HepG2 (cell line): ENCODE data around the gene RPL41. TPM values are rescaled to one million over a fixed set of nuclear protein-coding genes. Genes with fewer than 3 reads are reported as not detected.

Source experiments
- KDM5A ChIP-seq: fragments of 200-600 bp; sonication (generic); IDR thresholded peaks from 2 replicates; pipeline ENCODE4 v1.7.0; 2018; ENCODE audit warnings: antibody characterized with exemption, mild to moderate bottlenecking, low read length, borderline replicate concordance
- MAZ ChIP-seq, 2 experiments: sonication (generic) in 1 of 2; formaldehyde crosslinking in 1 of 2; IDR thresholded peaks; 2 replicates each; pipeline versions ENCODE4 v1.5.0 to v1.6.1; 2012 to 2020; ENCODE audit warnings: low read depth in 2 of 2, mild to moderate bottlenecking in 2 of 2, borderline replicate concordance in 1 of 2, improper control_type of control experiment in 1 of 2, low read length in 1 of 2, missing genetic modification reagents in 1 of 2, moderate library complexity in 1 of 2
- MXI1 ChIP-seq: IDR thresholded peaks from 3 replicates; pipeline ENCODE4 v1.6.1; 2012; ENCODE audit warnings: low read depth, low read length, inconsistent platforms, borderline replicate concordance
- RBAK ChIP-seq: sonication (generic); formaldehyde crosslinking; IDR thresholded peaks from 2 replicates; pipeline ENCODE4 v1.5.1; 2020; ENCODE audit warnings: mild to moderate bottlenecking, missing genetic modification reagents
- SETDB1 ChIP-seq: sonication (generic); formaldehyde crosslinking; IDR thresholded peaks from 2 replicates; pipeline ENCODE4 v1.5.1; 2020; ENCODE audit warnings: missing genetic modification reagents, mild to moderate bottlenecking, borderline replicate concordance
- SMAD9 ChIP-seq: sonication (generic); formaldehyde crosslinking; IDR thresholded peaks from 2 replicates; pipeline ENCODE4 v1.5.1; 2020; ENCODE audit warnings: mild to moderate bottlenecking, missing genetic modification reagents
- SOX6 ChIP-seq, 2 experiments: fragments of 450-650 bp in 1 of 2; sonication (generic) in 1 of 2; formaldehyde crosslinking in 1 of 2; IDR thresholded peaks; 2 replicates each; pipeline versions ENCODE4 v1.4.0 to v1.6.1; 2017 to 2020; ENCODE audit warnings: antibody characterized with exemption in 1 of 2, mild to moderate bottlenecking in 1 of 2, missing genetic modification reagents in 1 of 2
- TBL1XR1 ChIP-seq: fragments of 150-350 bp; IDR thresholded peaks from 2 replicates; pipeline ENCODE4 v1.6.1; 2014; ENCODE audit warnings: borderline replicate concordance, low read length; ENCODE audit not compliant: partially characterized antibody
- ZBTB21 ChIP-seq: sonication (generic); formaldehyde crosslinking; IDR thresholded peaks from 2 replicates; pipeline ENCODE4 v1.4.0; 2020; ENCODE audit warnings: missing genetic modification reagents
- ZHX1 ChIP-seq: sonication (generic); formaldehyde crosslinking; IDR thresholded peaks from 2 replicates; pipeline ENCODE4 v1.8.1; 2022; ENCODE audit warnings: low read depth, mild to moderate bottlenecking, missing genetic modification reagents
- ZNF432 ChIP-seq: sonication (generic); formaldehyde crosslinking; IDR thresholded peaks from 2 replicates; pipeline ENCODE4 v1.5.0; 2020; ENCODE audit warnings: missing genetic modification reagents, mild to moderate bottlenecking, borderline replicate concordance
- ZNF550 ChIP-seq: sonication (generic); formaldehyde crosslinking; IDR thresholded peaks from 2 replicates; pipeline ENCODE4 v1.4.0; 2020; ENCODE audit warnings: mild to moderate bottlenecking, missing genetic modification reagents, borderline replicate concordance
- ZNF563 ChIP-seq: sonication (generic); formaldehyde crosslinking; IDR thresholded peaks from 2 replicates; pipeline ENCODE4 v1.8.0; 2022; ENCODE audit warnings: mild to moderate bottlenecking, moderate library complexity, missing genetic modification reagents
- ZNF800 ChIP-seq: sonication (generic); formaldehyde crosslinking; IDR thresholded peaks from 2 replicates; pipeline ENCODE4 v1.4.0; 2020; ENCODE audit warnings: missing genetic modification reagents
- ZSCAN9 ChIP-seq: IDR thresholded peaks from 2 replicates; pipeline ENCODE4 v1.6.1; 2016; ENCODE audit warnings: borderline replicate concordance
- polyA plus RNA-seq, 8 experiments: library from polyadenylated mRNA; depleted of rRNA in 3 of 8; stranded (reverse) in 7 of 8; unstranded in 1 of 8; fragments of >200 nt; fragmentation: Illumina TruSeq in 4 of 8; extraction: Trizol in 4 of 8; gene quantifications; 2 replicates each; pipeline versions ENCODE4 v1.2.1 to v1.2.3, GENCODE V29; 2011 to 2016; ENCODE audit warnings: low read depth in 4 of 8, missing spikeins in 1 of 8, mixed read lengths in 1 of 8; ENCODE audit not compliant: insufficient read depth in 1 of 8
- total RNA-seq, 5 experiments: library from RNA; depleted of rRNA; stranded (reverse); fragments of >200 nt; fragmentation: Illumina TruSeq; extraction: Trizol; gene quantifications; 2 replicates each; pipeline ENCODE4 v1.2.3, GENCODE V29; 2016; ENCODE audit warnings: low read depth in 1 of 5
- TF ChIP-seq, protein P1 (sequence below): sonication (generic); formaldehyde crosslinking; IDR thresholded peaks from 2 replicates; pipeline ENCODE4 v1.4.0; 2020; ENCODE audit warnings: missing genetic modification reagents
- TF ChIP-seq, protein P2 (sequence below): sonication (generic); formaldehyde crosslinking; IDR thresholded peaks from 2 replicates; pipeline ENCODE4 v1.5.0; 2020; ENCODE audit warnings: mild to moderate bottlenecking, missing genetic modification reagents

The RPL41 gene
- total and polyA plus RNA-seq, 2 of the 13 experiments (the other 11 are each of a cell fraction or from before 2014, with no cell fraction given), result 4,012 to 7,670 TPM

DNA sequence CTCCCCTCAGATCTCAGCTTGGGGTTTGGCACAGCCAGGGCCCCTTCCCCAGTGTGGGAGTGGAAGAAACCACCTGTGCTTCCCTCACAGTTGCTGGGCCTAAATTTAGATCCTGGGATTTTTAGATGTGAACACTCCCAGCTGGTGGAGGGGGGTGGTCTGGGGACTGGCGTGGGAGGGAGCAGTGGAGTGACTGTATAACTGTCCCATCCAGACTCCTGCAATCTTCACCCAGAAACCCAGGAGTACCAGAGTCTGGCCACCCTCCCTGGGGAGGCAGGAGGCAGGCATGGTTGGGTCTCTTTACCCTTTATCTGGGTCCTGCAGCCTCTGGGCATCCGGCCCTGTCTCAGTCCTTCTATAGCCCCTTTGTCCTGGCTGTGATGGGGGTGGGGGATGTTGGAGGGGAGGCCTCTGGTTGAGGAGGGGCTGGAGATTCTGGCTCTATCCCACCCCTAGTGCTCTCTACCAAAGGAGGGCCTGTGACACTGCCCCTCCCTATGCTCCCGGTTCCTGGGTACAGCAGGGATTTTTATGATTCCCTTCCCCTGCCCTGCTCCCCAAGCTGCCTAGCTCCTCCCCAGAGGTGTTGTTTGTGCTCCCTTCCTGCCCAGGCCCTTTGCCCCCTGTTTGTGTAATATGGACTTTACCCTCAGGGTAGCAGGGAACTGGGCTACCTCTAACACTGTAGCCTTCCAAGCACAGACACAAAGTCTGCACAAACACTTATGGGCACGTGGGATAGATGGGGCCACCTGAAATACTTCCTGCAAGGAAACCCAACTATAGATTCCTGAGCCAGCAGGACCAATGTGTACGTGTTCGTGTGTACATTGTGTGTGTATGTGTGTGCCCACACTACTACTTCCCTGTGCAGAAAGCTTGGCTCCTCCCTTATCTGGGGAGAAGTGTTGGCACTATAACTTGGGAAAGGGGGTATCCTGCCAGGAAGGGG is 34.8 kb upstream of the RPL41 start (continued):
- TF ChIP-seq, protein P1, sequence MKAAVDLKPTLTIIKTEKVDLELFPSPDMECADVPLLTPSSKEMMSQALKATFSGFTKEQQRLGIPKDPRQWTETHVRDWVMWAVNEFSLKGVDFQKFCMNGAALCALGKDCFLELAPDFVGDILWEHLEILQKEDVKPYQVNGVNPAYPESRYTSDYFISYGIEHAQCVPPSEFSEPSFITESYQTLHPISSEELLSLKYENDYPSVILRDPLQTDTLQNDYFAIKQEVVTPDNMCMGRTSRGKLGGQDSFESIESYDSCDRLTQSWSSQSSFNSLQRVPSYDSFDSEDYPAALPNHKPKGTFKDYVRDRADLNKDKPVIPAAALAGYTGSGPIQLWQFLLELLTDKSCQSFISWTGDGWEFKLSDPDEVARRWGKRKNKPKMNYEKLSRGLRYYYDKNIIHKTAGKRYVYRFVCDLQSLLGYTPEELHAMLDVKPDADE (CRISPR knock-in tag), result no peak
- 0 out of 2 replicates have a peak, but pooled peaks have one; percentile 26 for TF ChIP-seq RBAK (CRISPR knock-in tag)
- TF ChIP-seq ZNF563 (CRISPR knock-in tag), result no peak; the same call in 1 of the 2 replicates
- peak; percentile 53; the same call in 1 of the 2 replicates for TF ChIP-seq ZNF800 (CRISPR knock-in tag)
- peak; percentile 25; the same call in 1 of the 2 replicates for TF ChIP-seq KDM5A
- no peak; the same call in 1 of the 2 replicates for TF ChIP-seq ZNF550 (CRISPR knock-in tag)
- 0 out of 2 replicates have a peak, but pooled peaks have one; percentile 22 for TF ChIP-seq ZHX1 (CRISPR knock-in tag)
- TF ChIP-seq, protein P2, sequence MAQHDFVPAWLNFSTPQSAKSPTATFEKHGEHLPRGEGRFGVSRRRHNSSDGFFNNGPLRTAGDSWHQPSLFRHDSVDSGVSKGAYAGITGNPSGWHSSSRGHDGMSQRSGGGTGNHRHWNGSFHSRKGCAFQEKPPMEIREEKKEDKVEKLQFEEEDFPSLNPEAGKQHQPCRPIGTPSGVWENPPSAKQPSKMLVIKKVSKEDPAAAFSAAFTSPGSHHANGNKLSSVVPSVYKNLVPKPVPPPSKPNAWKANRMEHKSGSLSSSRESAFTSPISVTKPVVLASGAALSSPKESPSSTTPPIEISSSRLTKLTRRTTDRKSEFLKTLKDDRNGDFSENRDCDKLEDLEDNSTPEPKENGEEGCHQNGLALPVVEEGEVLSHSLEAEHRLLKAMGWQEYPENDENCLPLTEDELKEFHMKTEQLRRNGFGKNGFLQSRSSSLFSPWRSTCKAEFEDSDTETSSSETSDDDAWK (CRISPR knock-in tag), result no peak
- TF ChIP-seq MAZ (IDR thresholded peaks at IDR 0.05; ENCODE audit: borderline replicate concordance, low read depth, low read length), result peak; percentile 84
- peak; percentile 97 for TF ChIP-seq MAZ (CRISPR knock-in tag; IDR thresholded peaks at IDR 0.05; ENCODE audit: low read depth)
- TF ChIP-seq ZNF432 (CRISPR knock-in tag), result no peak
- TF ChIP-seq SMAD9 (CRISPR knock-in tag), result no peak
- no peak for TF ChIP-seq SOX6 (IDR thresholded peaks at IDR 0.05)
- TF ChIP-seq SOX6 (CRISPR knock-in tag; IDR thresholded peaks at IDR 0.05), result peak; percentile 96
- TF ChIP-seq ZBTB21, result 0 out of 2 replicates have a peak, but pooled peaks have one; percentile 37
- TF ChIP-seq SETDB1 (CRISPR knock-in tag), result no peak
- TF ChIP-seq ZSCAN9 (CRISPR knock-in tag), result peak; percentile 96; the same call in 1 of the 2 replicates
- peak; percentile 84; the same call in 1 of the 3 replicates for TF ChIP-seq MXI1
- peak; percentile 90 for TF ChIP-seq TBL1XR1
